HG02885 (cell line): ENCODE data around the gene FAM131B.

Experiments
- ATAC-seq: cut with Tn5 transposase; IDR thresholded peaks from one replicate; pipeline ENCODE4 v1.9.1; 2021; ENCODE audit warnings: mild to moderate bottlenecking; ENCODE audit not compliant: unreplicated experiment, poor library complexity

Gene FAM131B

GRCh38 chr7:143329471-143330170, 32.9 kb downstream of the FAM131B start:
- ATAC-seq = no peak

GRCh38 chr7:143327903-143328302, 34.6 kb downstream of the FAM131B start:
- ATAC-seq = peak; percentile 83

- ATAC-seq = peak; percentile 56
Observed at GRCh38 chr7:143325240-143325639, 37.3 kb downstream of the FAM131B start.

GRCh38 chr7:143323653-143324052, 38.9 kb downstream of the FAM131B start:
- no peak for ATAC-seq

GRCh38 chr7:143322760-143323633, 39.5 kb downstream of the FAM131B start:
- ATAC-seq = no peak

GRCh38 chr7:143321734-143322133, 40.8 kb downstream of the FAM131B start:
- no peak for ATAC-seq

GRCh38 chr7:143321242-143321641, 41.3 kb downstream of the FAM131B start:
- ATAC-seq = no peak

GRCh38 chr7:143320620-143321019, 41.9 kb downstream of the FAM131B start:
- no peak for ATAC-seq

GRCh38 chr7:143318661-143319060, 43.9 kb downstream of the FAM131B start:
- ATAC-seq = no peak

- ATAC-seq = no peak
Observed at GRCh38 chr7:143316492-143316891, 46.0 kb downstream of the FAM131B start.

GRCh38 chr7:143315776-143316175, 46.7 kb downstream of the FAM131B start, which contains the start of gene CLCN1:
CLCN1 (plus strand) TSS chr7:143316111; CDS start chr7:143316213, 102 bp downstream.
- ATAC-seq = no peak

- ATAC-seq = no peak
Observed at GRCh38 chr7:143314127-143314526, 48.4 kb downstream of the FAM131B start.

GRCh38 chr7:143308632-143309031, 53.9 kb downstream of the FAM131B start:
- ATAC-seq = no peak

GRCh38 chr7:143305423-143306070, 57.0 kb downstream of the FAM131B start:
- ATAC-seq = no peak

GRCh38 chr7:143304938-143305337, 57.6 kb downstream of the FAM131B start:
- no peak for ATAC-seq

- no peak for ATAC-seq
Observed at GRCh38 chr7:143303733-143304132, 58.8 kb downstream of the FAM131B start.
